ENCODE data around the gene SLAMF1. TPM values are rescaled to one million over a fixed set of nuclear protein-coding genes. Genes with fewer than 3 reads are reported as not detected.

Gene SLAMF1
- total and polyA plus RNA-seq, 9 of the 15 experiments (the other 6 are each of a cell fraction or from before 2014, with no cell fraction given), result 0.04 to 0.17 (median 0.11) TPM; not detected in 4

GRCh38 chr1:160615660-160616059, 31.2 kb downstream of the SLAMF1 start:
- H3K9ac ChIP-seq (ENCODE audit: insufficient read depth in 1 of 2, low read depth in 2 of 2, low read length in 2 of 2), result no peak overlapping the region
- TF ChIP-seq GTF2A2 (tag; IDR thresholded peaks at IDR 0.05) (no peak), RBM22 (IDR thresholded peaks at IDR 0.05; ENCODE audit: low read depth, low read length, poor library complexity, severe bottlenecking) (no peak), KAT7 (CRISPR knock-in tag; IDR thresholded peaks at IDR 0.05; ENCODE audit: borderline replicate concordance) (no peak)
- intact Hi-C loops (cut with micrococcal nuclease) (no loop called here), in situ Hi-C loops (cut with MboI) (no loop called here)
- H2AFZ ChIP-seq (ENCODE audit: low read depth, low read length), result no peak overlapping the region
- no peaks in the 10 kb centered on the region for H3K79me2 ChIP-seq (ENCODE audit: control insufficient read depth, insufficient read depth, low read length)
- WGBS (ENCODE audit: insufficient coverage, low coverage, missing lambda C conversion rate), result 43% methylated on average over 2 of the region's 2 CpGs
- peaks cover 0 to 2% of the 10 kb centered on the region in 2 experiments; a peak in 2 of 5 replicates for H3K4me1 ChIP-seq (replicated peaks in 1 of 2; ENCODE audit: control insufficient read depth in 2 of 2, insufficient read depth in 2 of 2, low read length in 2 of 2)
- H3K27me3 ChIP-seq (ENCODE audit: control insufficient read depth in 2 of 2, insufficient read depth in 2 of 2, low read length in 2 of 2), result no peaks in the 10 kb centered on the region
- no peaks in the 10 kb centered on the region for H3K9me1 ChIP-seq (ENCODE audit: control insufficient read depth, insufficient read depth, low read length)
- DNase-seq (ENCODE audit: extremely low read depth in 1 of 4, low spot score in 3 of 4) (no peak), ATAC-seq (no peak), FAIRE-seq (peak; percentile 15)
- H3K4me2 ChIP-seq (ENCODE audit: insufficient read depth, low read length), result no peak overlapping the region
- H3K4me3 ChIP-seq, result no peak overlapping the region
- ChIA-PET POLR2A (no interaction called here), CTCF (ENCODE audit: low intra/inter-chr PET ratio) (no interaction called here)
- no TSS peak for BruUV-seq (replicated peaks)
- H3K9me3 ChIP-seq (replicated peaks; ENCODE audit: control insufficient read depth, insufficient read depth, low read depth, low read length), result 0 out of 2 replicates have a peak, but pooled peaks cover 3% of the 10 kb centered on the region
- no peak overlapping the region for H3K27ac ChIP-seq (ENCODE audit: extremely low read depth, low read depth, low read length)
- no peaks in the 10 kb centered on the region for H3K36me3 ChIP-seq (ENCODE audit: control insufficient read depth, insufficient read depth, low read length)
- H4K20me1 ChIP-seq (replicated peaks; ENCODE audit: control insufficient read depth, insufficient read depth, low read length), result no peaks in the 10 kb centered on the region

- peaks cover 0 to 9% of the 10 kb centered on the region in 2 experiments; a peak in 2 of 5 replicates for H3K4me1 ChIP-seq (replicated peaks in 1 of 2; ENCODE audit: control insufficient read depth in 2 of 2, insufficient read depth in 2 of 2, low read length in 2 of 2)
- in situ Hi-C loops (cut with MboI), result no loop called here
- no peak for FAIRE-seq
- intact Hi-C loops (cut with micrococcal nuclease), result no loop called here
- H3K9me3 ChIP-seq (replicated peaks; ENCODE audit: control insufficient read depth, insufficient read depth, low read depth, low read length), result 0 out of 2 replicates have a peak, but pooled peaks cover 3% of the 10 kb centered on the region
- peak in 1 of 4 experiments; percentile 24 for DNase-seq (ENCODE audit: extremely low read depth in 1 of 4, low spot score in 3 of 4)
- TF ChIP-seq ZNF384 (IDR thresholded peaks at IDR 0.05; ENCODE audit: low read depth, low read length), result peak; percentile 80
- no peak for TF ChIP-seq MITF (IDR thresholded peaks at IDR 0.05)
- H2AFZ ChIP-seq (ENCODE audit: low read depth, low read length), result peak overlapping the region; percentile 39; the same call in 1 of the 2 replicates
- no TSS peak for BruUV-seq (replicated peaks)
- no peaks in the 10 kb centered on the region for H3K27me3 ChIP-seq (ENCODE audit: control insufficient read depth in 2 of 2, insufficient read depth in 2 of 2, low read length in 2 of 2)
- H3K4me2 ChIP-seq (ENCODE audit: insufficient read depth, low read length), result no peak overlapping the region
- CTCF ChIA-PET (ENCODE audit: low intra/inter-chr PET ratio), result interaction anchor here (0.6 kb wide), 1 partner anchor 154 kb away, joined by 3 read pairs; no protein-coding TSS in a partner anchor
- no peak overlapping the region for H3K9ac ChIP-seq (ENCODE audit: insufficient read depth in 1 of 2, low read depth in 2 of 2, low read length in 2 of 2)
- WGBS (ENCODE audit: insufficient coverage, low coverage, missing lambda C conversion rate), result 53% methylated on average over 3 of the region's 5 CpGs
- no peaks in the 10 kb centered on the region for H3K79me2 ChIP-seq (ENCODE audit: control insufficient read depth, insufficient read depth, low read length)
- H3K36me3 ChIP-seq (ENCODE audit: control insufficient read depth, insufficient read depth, low read length), result no peaks in the 10 kb centered on the region
- ATAC-seq, result peak; percentile 64; the same call in 2 of the 3 replicates
- H3K4me3 ChIP-seq, result no peak overlapping the region
- POLR2A ChIA-PET, result no interaction called here
- no peaks in the 10 kb centered on the region for H3K9me1 ChIP-seq (ENCODE audit: control insufficient read depth, insufficient read depth, low read length)
- H3K27ac ChIP-seq (ENCODE audit: extremely low read depth, low read depth, low read length), result no peak overlapping the region
- no peaks in the 10 kb centered on the region for H4K20me1 ChIP-seq (replicated peaks; ENCODE audit: control insufficient read depth, insufficient read depth, low read length)
Measured at GRCh38 chr1:160614410-160614809, 32.4 kb downstream of the SLAMF1 start.
